RPMI7951 (cell line): Measurements from ENCODE around the gene SMARCA1. TPM values are rescaled to one million over a fixed set of nuclear protein-coding genes. Genes with fewer than 3 reads are reported as not detected.
"Not testable (repeated sequence)": the region's sequence is repeated elsewhere in the genome, so short reads cannot be mapped to it uniquely, and the experiment has no call there.

Source experiments
- DNase-seq: peaks from one replicate; pipeline ENCODE4 v3.0.0-alpha.2; 2012; ENCODE audit warnings: low read depth
- total RNA-seq: library from RNA; depleted of rRNA; stranded (reverse); fragments of >200 nt; shearing (Covaris generic); gene quantifications from 2 replicates; pipeline ENCODE4 v1.2.3, GENCODE V29; 2014; rRNA removed

The SMARCA1 gene
- 31.3 and 39.3 TPM in 2 replicates for total RNA-seq

- DNase-seq: peak; percentile 54
These were observed at the start of gene SMARCA1 for GRCh38 chrX:129523079-129523911. Gene SMARCA1 (minus strand): TSS chrX:129523490. CDS start chrX:129523370, 120 bp downstream.

GRCh38 chrX:129572422-129572821, 49.1 kb upstream of the SMARCA1 start:
- DNase-seq: no peak

- DNase-seq: no peak
These were observed 45.1 kb upstream of the SMARCA1 start for GRCh38 chrX:129568349-129568748.

- DNase-seq: peak; percentile 6
These were observed 42.8 kb upstream of the SMARCA1 start for GRCh38 chrX:129566073-129566472.

GRCh38 chrX:129565046-129565650, 41.9 kb upstream of the SMARCA1 start:
- no peak for DNase-seq

- not testable (repeated sequence) for DNase-seq
These were observed 41.1 kb upstream of the SMARCA1 start for GRCh38 chrX:129564345-129564744.

GRCh38 chrX:129561453-129561852, 38.2 kb upstream of the SMARCA1 start:
- DNase-seq: no peak

GRCh38 chrX:129559783-129560182, 36.5 kb upstream of the SMARCA1 start:
- DNase-seq: no peak

- no peak for DNase-seq
These were observed 34.7 kb upstream of the SMARCA1 start for GRCh38 chrX:129557844-129558480.

GRCh38 chrX:129556806-129557315, 33.6 kb upstream of the SMARCA1 start:
- no peak for DNase-seq

GRCh38 chrX:129554816-129555215, 31.5 kb upstream of the SMARCA1 start:
- DNase-seq: not testable (repeated sequence)

- DNase-seq: no peak
These were observed 30.5 kb upstream of the SMARCA1 start for GRCh38 chrX:129553619-129554288.

- DNase-seq: no peak
These were observed 25.8 kb upstream of the SMARCA1 start for GRCh38 chrX:129549124-129549523.

GRCh38 chrX:129545408-129545807, 22.1 kb upstream of the SMARCA1 start:
- DNase-seq: no peak

GRCh38 chrX:129544780-129545179, 21.5 kb upstream of the SMARCA1 start:
- DNase-seq: no peak

GRCh38 chrX:129540722-129541184, 17.5 kb upstream of the SMARCA1 start:
- no peak for DNase-seq

GRCh38 chrX:129540068-129540653, 16.9 kb upstream of the SMARCA1 start, which contains the start of gene OCRL:
Gene OCRL (plus strand): TSS chrX:129540259. CDS start chrX:129540440, 181 bp downstream.
- DNase-seq: peak; percentile 59

GRCh38 chrX:129534816-129535578, 11.7 kb upstream of the SMARCA1 start:
- DNase-seq: peak; percentile 20

GRCh38 chrX:129531132-129531531, 7.8 kb upstream of the SMARCA1 start:
- no peak for DNase-seq

- DNase-seq: no peak
These were observed 7.1 kb upstream of the SMARCA1 start for GRCh38 chrX:129530410-129530809.
